Tibial artery (tissue), 4 donors: ENCODE data around the gene CLECL1.
"Not testable (repeated sequence)": the region's sequence is repeated elsewhere in the genome, so short reads cannot be mapped to it uniquely, and the experiment has no call there.

Experiments
- DNase-seq, 2 donors: peaks; one replicate each; pipeline ENCODE4 v3.0.0-alpha.2; 2019
- H3K27ac ChIP-seq, 2 donors: fragments of 200-600 bp; sonication (generic) in 1 of 2; 1 replicate in 1 of 2; 2 replicates in 1 of 2; pipeline ENCODE4 v1.5.1; 2018 to 2019; ENCODE audit warnings: mild to moderate bottlenecking in 1 of 2
- H3K27me3 ChIP-seq, 2 donors: fragments of 200-600 bp; sonication (generic) in 1 of 2; one replicate each; pipeline versions ENCODE4 v1.5.1 to v1.6.0; 2016 to 2019
- H3K36me3 ChIP-seq, 3 donors: fragments of 200-600 bp; sonication (generic) in 2 of 3; one replicate each; pipeline ENCODE4 v1.5.1; 2016 to 2019; ENCODE audit warnings: mild to moderate bottlenecking in 2 of 3
- H3K4me1 ChIP-seq, 4 donors: fragments of 200-600 bp; sonication (generic) in 2 of 4; 1 replicate in 3 of 4; 2 replicates in 1 of 4; pipeline ENCODE4 v1.5.1; 2016 to 2019
- H3K4me3 ChIP-seq, 2 donors: fragments of 200-600 bp; sonication (generic) in 1 of 2; 1 replicate in 1 of 2; 2 replicates in 1 of 2; pipeline ENCODE4 v1.5.1; 2018 to 2019; ENCODE audit warnings: mild to moderate bottlenecking in 2 of 2
- H3K9me3 ChIP-seq, 3 donors: fragments of 200-600 bp; sonication (generic) in 1 of 3; one replicate each; pipeline ENCODE4 v1.5.1; 2016 to 2019
- intact Hi-C: fragments of 100-400 bp; cut with DNase I; formaldehyde crosslinking; loops from one replicate; pipeline ENCODE4 v1.15.0; 2023; ENCODE audit warnings: low total_unique reads
- TF ChIP-seq, protein P1 (sequence below), 2 experiments: fragments of 200-600 bp in 1 of 2; fragments of 450-650 bp in 1 of 2; IDR thresholded peaks; one replicate each; pipeline ENCODE4 v1.5.1; 2017 to 2019; ENCODE audit warnings: antibody characterized with exemption in 2 of 2, mild to moderate bottlenecking in 1 of 2, moderate library complexity in 1 of 2

CLECL1 gene

GRCh38 chr12:9740106-9740750, 7.3 kb upstream of the CLECL1 start:
- TF ChIP-seq, protein P1, sequence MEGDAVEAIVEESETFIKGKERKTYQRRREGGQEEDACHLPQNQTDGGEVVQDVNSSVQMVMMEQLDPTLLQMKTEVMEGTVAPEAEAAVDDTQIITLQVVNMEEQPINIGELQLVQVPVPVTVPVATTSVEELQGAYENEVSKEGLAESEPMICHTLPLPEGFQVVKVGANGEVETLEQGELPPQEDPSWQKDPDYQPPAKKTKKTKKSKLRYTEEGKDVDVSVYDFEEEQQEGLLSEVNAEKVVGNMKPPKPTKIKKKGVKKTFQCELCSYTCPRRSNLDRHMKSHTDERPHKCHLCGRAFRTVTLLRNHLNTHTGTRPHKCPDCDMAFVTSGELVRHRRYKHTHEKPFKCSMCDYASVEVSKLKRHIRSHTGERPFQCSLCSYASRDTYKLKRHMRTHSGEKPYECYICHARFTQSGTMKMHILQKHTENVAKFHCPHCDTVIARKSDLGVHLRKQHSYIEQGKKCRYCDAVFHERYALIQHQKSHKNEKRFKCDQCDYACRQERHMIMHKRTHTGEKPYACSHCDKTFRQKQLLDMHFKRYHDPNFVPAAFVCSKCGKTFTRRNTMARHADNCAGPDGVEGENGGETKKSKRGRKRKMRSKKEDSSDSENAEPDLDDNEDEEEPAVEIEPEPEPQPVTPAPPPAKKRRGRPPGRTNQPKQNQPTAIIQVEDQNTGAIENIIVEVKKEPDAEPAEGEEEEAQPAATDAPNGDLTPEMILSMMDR (IDR thresholded peaks at IDR 0.05): no peak
- Histone ChIP-seq H3K4me1 (no peaks in the 10 kb centered on the region), H3K9me3 (no peaks in the 10 kb centered on the region), H3K36me3 (no peaks in the 10 kb centered on the region), H3K27me3 (peaks cover 0 to 3% of the 10 kb centered on the region in 2 donors), H3K4me3 (peak overlapping the region in 1 of 2 donors; percentile 42), H3K27ac (no peak overlapping the region)
- DNase-seq: no peak
- intact Hi-C loops: no loop called here

DNA sequence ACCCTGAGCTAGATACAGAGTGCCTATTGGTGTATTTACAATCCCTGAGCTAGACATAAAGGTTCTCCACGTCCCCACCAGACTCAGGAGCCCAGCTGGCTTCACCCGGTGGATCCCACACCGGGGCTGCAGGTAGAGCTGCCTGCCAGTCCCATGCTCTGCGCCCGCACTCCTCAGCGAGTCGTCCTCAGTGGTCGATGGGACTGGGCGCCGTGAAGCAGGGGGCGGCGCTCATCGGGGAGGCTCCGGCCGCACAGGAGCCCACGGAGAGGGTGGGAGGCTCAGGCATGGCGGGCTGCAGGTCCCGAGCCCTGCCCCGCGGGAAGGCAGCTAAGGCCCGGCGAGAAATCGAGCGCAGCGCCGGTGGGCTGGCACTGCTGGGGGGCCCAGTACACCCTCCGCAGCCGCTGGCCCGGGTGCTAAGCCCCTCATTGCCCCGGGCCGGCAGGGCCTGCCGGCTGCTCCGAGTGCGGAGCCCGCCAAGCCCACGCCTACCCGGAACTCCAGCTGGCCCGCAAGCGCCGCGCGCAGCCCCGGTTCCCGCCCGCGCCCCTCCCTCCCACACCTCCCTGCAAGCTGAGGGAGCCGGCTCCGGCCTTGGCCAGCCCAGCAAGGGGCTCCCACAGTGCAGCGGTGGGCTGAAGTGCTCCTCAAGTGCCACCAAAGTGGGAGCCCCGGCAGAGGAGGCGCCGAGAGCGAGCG, 6.7 kb upstream of the CLECL1 start:
- peak overlapping the region; percentile 33 to 42 for H3K4me3 ChIP-seq
- H3K36me3 ChIP-seq, H3K4me1 ChIP-seq, H3K9me3 ChIP-seq, H3K27me3 ChIP-seq, H3K27ac ChIP-seq, intact Hi-C loops, DNase-seq: not testable (repeated sequence)

DNA sequence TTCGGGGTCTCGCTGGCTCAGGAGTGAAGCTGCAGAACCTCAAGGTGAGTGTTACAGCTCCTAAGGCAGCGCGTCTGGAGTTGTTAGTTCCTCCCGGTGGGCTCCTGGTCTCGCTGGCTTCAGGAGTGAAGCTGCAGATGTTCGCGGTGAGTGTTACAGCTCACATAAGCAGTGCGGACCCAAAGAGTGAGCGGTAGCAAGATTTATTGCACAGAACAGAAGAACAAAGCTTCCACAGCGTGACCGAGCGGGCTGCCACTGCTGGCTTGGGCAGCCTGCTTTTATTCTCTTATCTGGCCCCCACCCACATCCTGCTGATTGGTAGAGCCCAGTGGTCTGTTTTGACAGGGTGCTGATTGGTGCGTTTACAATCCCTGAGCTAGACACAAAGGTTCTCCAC, 6.0 kb upstream of the CLECL1 start:
- DNase-seq, H3K36me3 ChIP-seq, H3K4me1 ChIP-seq, H3K4me3 ChIP-seq, intact Hi-C loops, H3K27me3 ChIP-seq, H3K27ac ChIP-seq, H3K9me3 ChIP-seq: not testable (repeated sequence)

DNA sequence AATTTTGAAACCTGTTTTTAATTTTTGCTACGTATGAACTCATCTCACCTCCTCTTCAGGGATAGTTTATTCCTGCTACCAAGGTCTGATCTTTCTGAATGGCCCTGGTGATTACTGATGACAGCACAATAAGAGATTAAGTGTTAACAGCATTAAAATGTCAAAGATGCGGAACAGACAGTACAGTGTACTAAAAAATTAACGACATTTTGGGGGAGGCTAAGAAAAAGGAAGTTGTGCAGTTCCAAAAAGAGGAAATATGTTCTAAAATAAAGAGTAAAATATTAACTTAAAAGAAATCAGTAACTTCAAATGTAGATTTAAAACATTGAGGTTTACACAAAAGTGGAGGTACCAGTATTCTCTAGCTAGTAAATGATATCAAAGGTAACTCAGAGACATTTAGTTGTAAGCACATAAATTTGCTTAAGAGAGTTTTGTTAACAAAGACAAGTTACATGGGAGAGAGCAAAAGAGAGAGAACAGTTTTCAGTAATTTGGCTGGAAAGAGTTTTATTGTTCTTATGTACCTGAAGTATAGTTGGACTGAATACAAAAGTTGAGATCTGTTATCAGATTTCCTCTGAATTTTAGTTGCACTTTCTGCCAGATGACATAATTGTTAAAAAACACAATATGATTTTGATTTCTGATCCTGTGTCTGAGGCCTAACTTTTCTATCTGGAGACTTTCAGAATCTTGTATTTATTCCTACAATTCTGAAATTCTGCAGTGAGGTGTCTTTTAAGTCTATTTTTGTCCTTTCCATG, 4.2 kb upstream of the CLECL1 start:
- Histone ChIP-seq H3K27ac (no peak overlapping the region), H3K9me3 (no peaks in the 10 kb centered on the region), H3K27me3 (peaks cover 0 to 3% of the 10 kb centered on the region in 2 donors), H3K4me1 (no peaks in the 10 kb centered on the region), H3K36me3 (no peaks in the 10 kb centered on the region), H3K4me3 (no peak overlapping the region)
- no peak for DNase-seq
- TF ChIP-seq, protein P1 (IDR thresholded peaks at IDR 0.05): no peak
- intact Hi-C loops: no loop called here

GRCh38 chr12:9735601-9736000, 2.7 kb upstream of the CLECL1 start:
- Histone ChIP-seq H3K27ac (no peak overlapping the region), H3K36me3 (no peaks in the 10 kb centered on the region), H3K4me1 (no peaks in the 10 kb centered on the region), H3K27me3 (peaks cover 0 to 3% of the 10 kb centered on the region in 2 donors), H3K9me3 (no peaks in the 10 kb centered on the region), H3K4me3 (no peak overlapping the region)
- TF ChIP-seq, protein P1 (IDR thresholded peaks at IDR 0.05): no peak
- DNase-seq: no peak
- intact Hi-C loops: no loop called here

GRCh38 chr12:9731797-9732196, 1.1 kb downstream of the CLECL1 start:
- H3K27ac ChIP-seq: no peak overlapping the region
- intact Hi-C loops: no loop called here

More at GRCh38 chr12:9731797-9732196, 1.1 kb downstream of the CLECL1 start:
- no peaks in the 10 kb centered on the region for H3K4me1 ChIP-seq
- no peak for DNase-seq
- TF ChIP-seq, protein P1 (IDR thresholded peaks at IDR 0.05): no peak
- no peak overlapping the region for H3K4me3 ChIP-seq
- H3K36me3 ChIP-seq: no peaks in the 10 kb centered on the region
- no peaks in the 10 kb centered on the region for H3K9me3 ChIP-seq
- no peaks in the 10 kb centered on the region for H3K27me3 ChIP-seq
